RWPE1 (cell line): ENCODE measurements around the gene RABEP1.

Experiments
- CTCF ChIA-PET: fragments of 350-600 bp; sonication (Branson Sonifier 250); formaldehyde crosslinking; extraction: SDS; loops from one replicate; lab custom pipeline; 2021; lab: Yijun Ruan, JAX
- POLR2A ChIA-PET: fragments of 400-600 bp; formaldehyde crosslinking; extraction: SDS; loops from one replicate; lab custom pipeline; 2020; ENCODE audit warnings: antibody characterized with exemption; ENCODE audit not compliant: low non-redundant PET; lab: Yijun Ruan, JAX
- DNase-seq: peaks from one replicate; pipeline ENCODE4 v3.0.0; 2012; ENCODE audit warnings: low spot score
- H3K27ac ChIP-seq: fragments of 450-650 bp; 2 replicates; pipeline ENCODE4 v1.5.1; 2017
- CTCF ChIP-seq: fragments of 450-650 bp; conservative IDR thresholded peaks from 2 replicates; pipeline ENCODE4 v1.5.1; 2017; ENCODE audit warnings: low read depth, mild to moderate bottlenecking

Gene RABEP1

GRCh38 chr17:5284681-5285080 lies 2.6 kb downstream of the RABEP1 start:
- no peak overlapping the region for H3K27ac ChIP-seq
- no peak for DNase-seq
- ChIA-PET POLR2A (interaction anchor here (0.7 kb wide), 1 partner anchor 31 kb away, joined by 3 read pairs; no protein-coding TSS in a partner anchor), CTCF (no interaction called here)
- no peak for TF ChIP-seq CTCF

- TF ChIP-seq CTCF, result no peak
- CTCF ChIA-PET, result no interaction called here
- DNase-seq, result no peak
- POLR2A ChIA-PET, result interaction anchor here (0.5 to 0.6 kb wide), 2 partner anchors 41 to 146 kb away, joined by 4 read pairs; no protein-coding TSS in a partner anchor
- no peak overlapping the region for H3K27ac ChIP-seq
Measured at GRCh38 chr17:5286846-5287245, 4.8 kb downstream of the RABEP1 start.

- H3K27ac ChIP-seq, result no peak overlapping the region
- ChIA-PET POLR2A (no interaction called here), CTCF (interaction anchor here (0.6 kb wide), 1 partner anchor 10 kb away, joined by 3 read pairs; no protein-coding TSS in a partner anchor)
- TF ChIP-seq CTCF, result no peak
- DNase-seq, result no peak
Measured at GRCh38 chr17:5291683-5292350, 9.7 kb downstream of the RABEP1 start.

- TF ChIP-seq CTCF, result no peak
- no peak overlapping the region for H3K27ac ChIP-seq
- DNase-seq, result no peak
- ChIA-PET POLR2A (no interaction called here), CTCF (interaction anchor here (0.5 to 0.9 kb wide), 3 partner anchors 10 to 1832 kb away, joined by 4 to 6 read pairs (median 5); no protein-coding TSS in a partner anchor)
Measured at GRCh38 chr17:5297245-5297644, 15.2 kb downstream of the RABEP1 start.

GRCh38 chr17:5299383-5299782 lies 17.3 kb downstream of the RABEP1 start:
- no peak for DNase-seq
- no peak overlapping the region for H3K27ac ChIP-seq
- CTCF ChIA-PET, result no interaction called here
- TF ChIP-seq CTCF, result no peak
- POLR2A ChIA-PET, result interaction anchor here (0.6 kb wide), 1 partner anchor 105 kb away, joined by 4 read pairs; no protein-coding TSS in a partner anchor

- POLR2A ChIA-PET, result no interaction called here
- no peak for TF ChIP-seq CTCF
- DNase-seq, result no peak
- no peak overlapping the region for H3K27ac ChIP-seq
- CTCF ChIA-PET, result no interaction called here
Measured at GRCh38 chr17:5304636-5305035, 22.6 kb downstream of the RABEP1 start.
